ENCODE measurements around the gene PCA3.

DNA sequence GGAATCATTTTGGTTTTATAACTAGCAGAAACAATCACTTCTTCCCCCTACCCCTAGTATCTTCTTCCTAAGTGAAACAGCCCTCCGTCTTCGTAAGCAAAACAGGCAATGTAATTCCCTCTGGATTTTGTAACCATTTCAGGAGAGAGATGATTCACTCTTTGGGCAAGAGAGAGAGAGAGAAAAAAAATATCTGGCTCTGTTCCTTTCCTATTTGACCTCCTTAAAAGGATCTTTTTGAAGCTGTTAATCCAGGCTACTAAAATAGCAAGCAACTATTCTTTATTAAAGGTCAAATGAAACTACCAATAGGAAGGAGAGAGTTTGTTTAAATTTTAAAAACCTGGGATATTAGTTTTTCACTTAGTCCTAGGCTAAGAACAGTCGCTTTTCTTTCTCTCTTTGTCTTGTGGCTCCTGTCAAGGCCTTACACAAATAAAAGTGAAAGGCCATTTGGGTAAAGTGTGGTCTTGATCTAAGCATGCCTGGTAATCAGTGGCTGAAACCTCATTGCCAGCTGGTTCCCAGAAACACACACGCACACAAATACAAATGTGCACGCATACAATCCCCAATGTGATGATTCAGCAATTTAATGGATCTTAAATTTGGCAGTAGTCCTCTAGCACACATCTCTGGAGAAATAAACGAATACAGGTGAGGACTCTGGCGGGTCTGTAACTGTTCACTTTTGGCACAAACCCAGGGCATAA is 71.5 kb downstream of the PCA3 start:
- TF ChIP-seq, protein P1, sequence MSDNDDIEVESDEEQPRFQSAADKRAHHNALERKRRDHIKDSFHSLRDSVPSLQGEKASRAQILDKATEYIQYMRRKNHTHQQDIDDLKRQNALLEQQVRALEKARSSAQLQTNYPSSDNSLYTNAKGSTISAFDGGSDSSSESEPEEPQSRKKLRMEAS (CRISPR knock-in tag; IDR thresholded peaks at IDR 0.05), result no peak
- TF ChIP-seq, protein P2, sequence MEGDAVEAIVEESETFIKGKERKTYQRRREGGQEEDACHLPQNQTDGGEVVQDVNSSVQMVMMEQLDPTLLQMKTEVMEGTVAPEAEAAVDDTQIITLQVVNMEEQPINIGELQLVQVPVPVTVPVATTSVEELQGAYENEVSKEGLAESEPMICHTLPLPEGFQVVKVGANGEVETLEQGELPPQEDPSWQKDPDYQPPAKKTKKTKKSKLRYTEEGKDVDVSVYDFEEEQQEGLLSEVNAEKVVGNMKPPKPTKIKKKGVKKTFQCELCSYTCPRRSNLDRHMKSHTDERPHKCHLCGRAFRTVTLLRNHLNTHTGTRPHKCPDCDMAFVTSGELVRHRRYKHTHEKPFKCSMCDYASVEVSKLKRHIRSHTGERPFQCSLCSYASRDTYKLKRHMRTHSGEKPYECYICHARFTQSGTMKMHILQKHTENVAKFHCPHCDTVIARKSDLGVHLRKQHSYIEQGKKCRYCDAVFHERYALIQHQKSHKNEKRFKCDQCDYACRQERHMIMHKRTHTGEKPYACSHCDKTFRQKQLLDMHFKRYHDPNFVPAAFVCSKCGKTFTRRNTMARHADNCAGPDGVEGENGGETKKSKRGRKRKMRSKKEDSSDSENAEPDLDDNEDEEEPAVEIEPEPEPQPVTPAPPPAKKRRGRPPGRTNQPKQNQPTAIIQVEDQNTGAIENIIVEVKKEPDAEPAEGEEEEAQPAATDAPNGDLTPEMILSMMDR (IDR thresholded peaks at IDR 0.05), result no peak
- TF ChIP-seq, protein P3, sequence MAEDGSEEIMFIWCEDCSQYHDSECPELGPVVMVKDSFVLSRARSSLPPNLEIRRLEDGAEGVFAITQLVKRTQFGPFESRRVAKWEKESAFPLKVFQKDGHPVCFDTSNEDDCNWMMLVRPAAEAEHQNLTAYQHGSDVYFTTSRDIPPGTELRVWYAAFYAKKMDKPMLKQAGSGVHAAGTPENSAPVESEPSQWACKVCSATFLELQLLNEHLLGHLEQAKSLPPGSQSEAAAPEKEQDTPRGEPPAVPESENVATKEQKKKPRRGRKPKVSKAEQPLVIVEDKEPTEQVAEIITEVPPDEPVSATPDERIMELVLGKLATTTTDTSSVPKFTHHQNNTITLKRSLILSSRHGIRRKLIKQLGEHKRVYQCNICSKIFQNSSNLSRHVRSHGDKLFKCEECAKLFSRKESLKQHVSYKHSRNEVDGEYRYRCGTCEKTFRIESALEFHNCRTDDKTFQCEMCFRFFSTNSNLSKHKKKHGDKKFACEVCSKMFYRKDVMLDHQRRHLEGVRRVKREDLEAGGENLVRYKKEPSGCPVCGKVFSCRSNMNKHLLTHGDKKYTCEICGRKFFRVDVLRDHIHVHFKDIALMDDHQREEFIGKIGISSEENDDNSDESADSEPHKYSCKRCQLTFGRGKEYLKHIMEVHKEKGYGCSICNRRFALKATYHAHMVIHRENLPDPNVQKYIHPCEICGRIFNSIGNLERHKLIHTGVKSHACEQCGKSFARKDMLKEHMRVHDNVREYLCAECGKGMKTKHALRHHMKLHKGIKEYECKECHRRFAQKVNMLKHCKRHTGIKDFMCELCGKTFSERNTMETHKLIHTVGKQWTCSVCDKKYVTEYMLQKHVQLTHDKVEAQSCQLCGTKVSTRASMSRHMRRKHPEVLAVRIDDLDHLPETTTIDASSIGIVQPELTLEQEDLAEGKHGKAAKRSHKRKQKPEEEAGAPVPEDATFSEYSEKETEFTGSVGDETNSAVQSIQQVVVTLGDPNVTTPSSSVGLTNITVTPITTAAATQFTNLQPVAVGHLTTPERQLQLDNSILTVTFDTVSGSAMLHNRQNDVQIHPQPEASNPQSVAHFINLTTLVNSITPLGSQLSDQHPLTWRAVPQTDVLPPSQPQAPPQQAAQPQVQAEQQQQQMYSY (CRISPR knock-in tag; IDR thresholded peaks at IDR 0.05), result no peak
- TF ChIP-seq NR2C2 (CRISPR knock-in tag; IDR thresholded peaks at IDR 0.05) (no peak), FOXP1 (CRISPR knock-in tag; IDR thresholded peaks at IDR 0.05; ENCODE audit: borderline replicate concordance) (no peak), SP1 (CRISPR knock-in tag; conservative IDR thresholded peaks at IDR 0.05) (no peak), SMAD4 (CRISPR knock-in tag; IDR thresholded peaks at IDR 0.05) (no peak), TEAD4 (CRISPR knock-in tag; IDR thresholded peaks at IDR 0.05) (no peak), ELF4 (CRISPR knock-in tag; IDR thresholded peaks at IDR 0.05; ENCODE audit: low read depth) (no peak), IRF2 (CRISPR knock-in tag; IDR thresholded peaks at IDR 0.05; ENCODE audit: borderline replicate concordance, low read depth) (no peak), NFYB (CRISPR knock-in tag; conservative IDR thresholded peaks at IDR 0.05; ENCODE audit: low read depth) (no peak)
- TF ChIP-seq, protein P4, sequence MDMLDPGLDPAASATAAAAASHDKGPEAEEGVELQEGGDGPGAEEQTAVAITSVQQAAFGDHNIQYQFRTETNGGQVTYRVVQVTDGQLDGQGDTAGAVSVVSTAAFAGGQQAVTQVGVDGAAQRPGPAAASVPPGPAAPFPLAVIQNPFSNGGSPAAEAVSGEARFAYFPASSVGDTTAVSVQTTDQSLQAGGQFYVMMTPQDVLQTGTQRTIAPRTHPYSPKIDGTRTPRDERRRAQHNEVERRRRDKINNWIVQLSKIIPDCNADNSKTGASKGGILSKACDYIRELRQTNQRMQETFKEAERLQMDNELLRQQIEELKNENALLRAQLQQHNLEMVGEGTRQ (CRISPR knock-in tag; IDR thresholded peaks at IDR 0.05), result no peak

Data from WTC11 (cell line).